Measurements from ENCODE around the gene KIF26B.

DNA sequence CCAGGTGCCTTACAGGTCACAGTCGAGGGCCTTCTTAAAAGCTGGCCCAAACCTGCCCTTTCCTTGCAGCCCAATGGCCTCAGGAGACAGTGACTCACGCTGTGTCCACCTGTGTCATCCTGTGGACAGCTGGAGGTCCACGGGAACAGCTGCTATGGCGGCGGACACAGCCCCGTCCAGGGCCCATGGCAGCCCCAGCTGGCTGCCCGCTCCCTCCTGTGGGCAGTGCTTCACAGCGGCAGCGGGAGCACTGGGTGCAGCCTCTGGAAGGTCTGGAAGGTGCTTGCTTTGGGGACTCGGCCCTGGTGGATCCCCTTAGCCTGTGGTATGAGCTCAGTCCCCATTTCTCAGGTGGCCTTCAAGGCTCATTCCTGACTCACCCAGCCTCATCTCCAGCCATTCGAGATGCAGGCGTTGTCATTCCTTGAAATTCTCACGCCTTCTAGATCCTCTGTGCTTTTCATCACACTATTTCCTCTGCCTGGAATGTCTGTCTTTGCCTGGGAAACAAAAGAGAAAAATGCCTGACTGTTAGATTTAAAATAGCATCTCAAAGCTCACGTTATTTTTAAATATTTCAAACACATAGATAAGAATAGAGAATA lies 86.8 kb downstream of the KIF26B start:
- TF ChIP-seq ZC3H10 (CRISPR knock-in tag; IDR thresholded peaks at IDR 0.05) (no peak), GLIS3 (CRISPR knock-in tag; IDR thresholded peaks at IDR 0.05) (no peak), RARB (CRISPR knock-in tag; IDR thresholded peaks at IDR 0.05) (no peak), ZFP3 (CRISPR knock-in tag; IDR thresholded peaks at IDR 0.05) (no peak), ARNTL (CRISPR knock-in tag; IDR thresholded peaks at IDR 0.05; ENCODE audit: borderline replicate concordance, low read depth) (no peak), ZFP30 (CRISPR knock-in tag; IDR thresholded peaks at IDR 0.05) (no peak), ISL1 (CRISPR knock-in tag; IDR thresholded peaks at IDR 0.05) (no peak), ESRRG (CRISPR knock-in tag; IDR thresholded peaks at IDR 0.05) (no peak), SNAI2 (CRISPR knock-in tag; IDR thresholded peaks at IDR 0.05) (no peak), PPARA (CRISPR knock-in tag; IDR thresholded peaks at IDR 0.05; ENCODE audit: borderline replicate concordance) (no peak), CSDC2 (CRISPR knock-in tag; IDR thresholded peaks at IDR 0.05) (no peak)
- TF ChIP-seq, protein P1, sequence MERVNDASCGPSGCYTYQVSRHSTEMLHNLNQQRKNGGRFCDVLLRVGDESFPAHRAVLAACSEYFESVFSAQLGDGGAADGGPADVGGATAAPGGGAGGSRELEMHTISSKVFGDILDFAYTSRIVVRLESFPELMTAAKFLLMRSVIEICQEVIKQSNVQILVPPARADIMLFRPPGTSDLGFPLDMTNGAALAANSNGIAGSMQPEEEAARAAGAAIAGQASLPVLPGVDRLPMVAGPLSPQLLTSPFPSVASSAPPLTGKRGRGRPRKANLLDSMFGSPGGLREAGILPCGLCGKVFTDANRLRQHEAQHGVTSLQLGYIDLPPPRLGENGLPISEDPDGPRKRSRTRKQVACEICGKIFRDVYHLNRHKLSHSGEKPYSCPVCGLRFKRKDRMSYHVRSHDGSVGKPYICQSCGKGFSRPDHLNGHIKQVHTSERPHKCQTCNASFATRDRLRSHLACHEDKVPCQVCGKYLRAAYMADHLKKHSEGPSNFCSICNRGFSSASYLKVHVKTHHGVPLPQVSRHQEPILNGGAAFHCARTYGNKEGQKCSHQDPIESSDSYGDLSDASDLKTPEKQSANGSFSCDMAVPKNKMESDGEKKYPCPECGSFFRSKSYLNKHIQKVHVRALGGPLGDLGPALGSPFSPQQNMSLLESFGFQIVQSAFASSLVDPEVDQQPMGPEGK (CRISPR knock-in tag; IDR thresholded peaks at IDR 0.05; ENCODE audit: borderline replicate concordance) = no peak
- TF ChIP-seq, protein P2, sequence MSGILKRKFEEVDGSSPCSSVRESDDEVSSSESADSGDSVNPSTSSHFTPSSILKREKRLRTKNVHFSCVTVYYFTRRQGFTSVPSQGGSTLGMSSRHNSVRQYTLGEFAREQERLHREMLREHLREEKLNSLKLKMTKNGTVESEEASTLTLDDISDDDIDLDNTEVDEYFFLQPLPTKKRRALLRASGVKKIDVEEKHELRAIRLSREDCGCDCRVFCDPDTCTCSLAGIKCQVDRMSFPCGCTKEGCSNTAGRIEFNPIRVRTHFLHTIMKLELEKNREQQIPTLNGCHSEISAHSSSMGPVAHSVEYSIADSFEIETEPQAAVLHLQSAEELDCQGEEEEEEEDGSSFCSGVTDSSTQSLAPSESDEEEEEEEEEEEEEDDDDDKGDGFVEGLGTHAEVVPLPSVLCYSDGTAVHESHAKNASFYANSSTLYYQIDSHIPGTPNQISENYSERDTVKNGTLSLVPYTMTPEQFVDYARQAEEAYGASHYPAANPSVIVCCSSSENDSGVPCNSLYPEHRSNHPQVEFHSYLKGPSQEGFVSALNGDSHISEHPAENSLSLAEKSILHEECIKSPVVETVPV (CRISPR knock-in tag; IDR thresholded peaks at IDR 0.05) = no peak
- TF ChIP-seq, protein P3, sequence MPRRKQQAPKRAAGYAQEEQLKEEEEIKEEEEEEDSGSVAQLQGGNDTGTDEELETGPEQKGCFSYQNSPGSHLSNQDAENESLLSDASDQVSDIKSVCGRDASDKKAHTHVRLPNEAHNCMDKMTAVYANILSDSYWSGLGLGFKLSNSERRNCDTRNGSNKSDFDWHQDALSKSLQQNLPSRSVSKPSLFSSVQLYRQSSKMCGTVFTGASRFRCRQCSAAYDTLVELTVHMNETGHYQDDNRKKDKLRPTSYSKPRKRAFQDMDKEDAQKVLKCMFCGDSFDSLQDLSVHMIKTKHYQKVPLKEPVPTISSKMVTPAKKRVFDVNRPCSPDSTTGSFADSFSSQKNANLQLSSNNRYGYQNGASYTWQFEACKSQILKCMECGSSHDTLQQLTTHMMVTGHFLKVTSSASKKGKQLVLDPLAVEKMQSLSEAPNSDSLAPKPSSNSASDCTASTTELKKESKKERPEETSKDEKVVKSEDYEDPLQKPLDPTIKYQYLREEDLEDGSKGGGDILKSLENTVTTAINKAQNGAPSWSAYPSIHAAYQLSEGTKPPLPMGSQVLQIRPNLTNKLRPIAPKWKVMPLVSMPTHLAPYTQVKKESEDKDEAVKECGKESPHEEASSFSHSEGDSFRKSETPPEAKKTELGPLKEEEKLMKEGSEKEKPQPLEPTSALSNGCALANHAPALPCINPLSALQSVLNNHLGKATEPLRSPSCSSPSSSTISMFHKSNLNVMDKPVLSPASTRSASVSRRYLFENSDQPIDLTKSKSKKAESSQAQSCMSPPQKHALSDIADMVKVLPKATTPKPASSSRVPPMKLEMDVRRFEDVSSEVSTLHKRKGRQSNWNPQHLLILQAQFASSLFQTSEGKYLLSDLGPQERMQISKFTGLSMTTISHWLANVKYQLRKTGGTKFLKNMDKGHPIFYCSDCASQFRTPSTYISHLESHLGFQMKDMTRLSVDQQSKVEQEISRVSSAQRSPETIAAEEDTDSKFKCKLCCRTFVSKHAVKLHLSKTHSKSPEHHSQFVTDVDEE (CRISPR knock-in tag; IDR thresholded peaks at IDR 0.05) = no peak

Measured in SK-N-SH treated with all-trans-retinoic acid at 6 μM for 48 hours (cell line).